ENCODE results near the gene SULF2.

Gene SULF2

GRCh38 chr20:47614703-47615309, 170.5 kb downstream of the SULF2 start:
- Histone ChIP-seq H3K27ac (ENCODE audit: low read depth, low read length) (no peak overlapping the region), H3K9ac (ENCODE audit: low read length in 5 of 5) (no peak overlapping the region), H3K4me1 (ENCODE audit: control insufficient read depth in 5 of 5, insufficient read depth in 5 of 5, low read length in 5 of 5) (peaks cover 0 to 23% (median 6%) of the 10 kb centered on the region in 5 donors), H3K27me3 (ENCODE audit: control insufficient read depth in 5 of 5, insufficient read depth in 4 of 5, low read length in 5 of 5) (no peaks in the 10 kb centered on the region), H3K36me3 (ENCODE audit: control insufficient read depth in 5 of 5, insufficient read depth in 5 of 5, low read length in 5 of 5) (no peaks in the 10 kb centered on the region), H3K9me3 (ENCODE audit: control insufficient read depth in 5 of 5, low read length in 5 of 5) (no peaks in the 10 kb centered on the region), H3K4me3 (ENCODE audit: low read depth in 1 of 5, low read length in 5 of 5) (no peak overlapping the region)

- Histone ChIP-seq H3K4me1 (ENCODE audit: control insufficient read depth in 5 of 5, insufficient read depth in 5 of 5, low read length in 5 of 5) (peaks cover 0 to 29% (median 6%) of the 10 kb centered on the region in 5 donors), H3K9me3 (ENCODE audit: control insufficient read depth in 5 of 5, low read length in 5 of 5) (no peaks in the 10 kb centered on the region), H3K36me3 (ENCODE audit: control insufficient read depth in 5 of 5, insufficient read depth in 5 of 5, low read length in 5 of 5) (no peaks in the 10 kb centered on the region), H3K9ac (ENCODE audit: low read length in 5 of 5) (no peak overlapping the region), H3K4me3 (ENCODE audit: low read depth in 1 of 5, low read length in 5 of 5) (no peak overlapping the region), H3K27ac (ENCODE audit: low read depth, low read length) (no peak overlapping the region), H3K27me3 (ENCODE audit: control insufficient read depth in 5 of 5, insufficient read depth in 4 of 5, low read length in 5 of 5) (no peaks in the 10 kb centered on the region)
Measured at GRCh38 chr20:47612670-47613069, 172.6 kb downstream of the SULF2 start.

- H3K27ac ChIP-seq (ENCODE audit: low read depth, low read length): no peak overlapping the region
- peaks cover 0 to 35% (median 8%) of the 10 kb centered on the region in 5 donors for H3K4me1 ChIP-seq (ENCODE audit: control insufficient read depth in 5 of 5, insufficient read depth in 5 of 5, low read length in 5 of 5)
- no peak overlapping the region for H3K4me3 ChIP-seq (ENCODE audit: low read depth in 1 of 5, low read length in 5 of 5)
- no peaks in the 10 kb centered on the region for H3K9me3 ChIP-seq (ENCODE audit: control insufficient read depth in 5 of 5, low read length in 5 of 5)
- H3K36me3 ChIP-seq (ENCODE audit: control insufficient read depth in 5 of 5, insufficient read depth in 5 of 5, low read length in 5 of 5): no peaks in the 10 kb centered on the region
- no peak overlapping the region for H3K9ac ChIP-seq (ENCODE audit: low read length in 5 of 5)
- H3K27me3 ChIP-seq (ENCODE audit: control insufficient read depth in 5 of 5, insufficient read depth in 4 of 5, low read length in 5 of 5): no peaks in the 10 kb centered on the region
Measured at GRCh38 chr20:47611785-47612184, 173.5 kb downstream of the SULF2 start.

DNA sequence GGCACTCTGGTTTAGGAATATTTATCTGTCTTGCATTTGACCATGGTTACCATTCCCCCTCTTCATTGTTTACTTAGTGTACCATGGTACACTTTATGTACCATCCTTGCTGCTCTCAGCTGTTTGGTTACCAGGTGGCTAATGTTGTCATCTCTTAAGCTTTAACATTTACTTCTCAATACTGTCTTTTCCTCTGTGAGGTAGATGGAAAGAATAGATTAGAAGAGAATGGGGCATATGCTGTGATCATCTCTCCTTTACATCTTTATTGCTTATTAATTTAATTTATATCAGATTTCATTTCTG, 174.4 kb downstream of the SULF2 start:
- Histone ChIP-seq H3K4me1 (ENCODE audit: control insufficient read depth in 5 of 5, insufficient read depth in 5 of 5, low read length in 5 of 5) (peaks cover 0 to 36% (median 8%) of the 10 kb centered on the region in 5 donors), H3K9me3 (ENCODE audit: control insufficient read depth in 5 of 5, low read length in 5 of 5) (no peaks in the 10 kb centered on the region), H3K4me3 (ENCODE audit: low read depth in 1 of 5, low read length in 5 of 5) (no peak overlapping the region), H3K9ac (ENCODE audit: low read length in 5 of 5) (no peak overlapping the region), H3K27me3 (ENCODE audit: control insufficient read depth in 5 of 5, insufficient read depth in 4 of 5, low read length in 5 of 5) (no peaks in the 10 kb centered on the region), H3K27ac (ENCODE audit: low read depth, low read length) (peak overlapping the region; percentile 20), H3K36me3 (ENCODE audit: control insufficient read depth in 5 of 5, insufficient read depth in 5 of 5, low read length in 5 of 5) (no peaks in the 10 kb centered on the region)

- H3K9ac ChIP-seq (ENCODE audit: low read length in 5 of 5): no peak overlapping the region
- H3K4me1 ChIP-seq (ENCODE audit: control insufficient read depth in 5 of 5, insufficient read depth in 5 of 5, low read length in 5 of 5): peaks cover 0 to 36% (median 8%) of the 10 kb centered on the region in 5 donors
- no peaks in the 10 kb centered on the region for H3K36me3 ChIP-seq (ENCODE audit: control insufficient read depth in 5 of 5, insufficient read depth in 5 of 5, low read length in 5 of 5)
- no peaks in the 10 kb centered on the region for H3K27me3 ChIP-seq (ENCODE audit: control insufficient read depth in 5 of 5, insufficient read depth in 4 of 5, low read length in 5 of 5)
- H3K9me3 ChIP-seq (ENCODE audit: control insufficient read depth in 5 of 5, low read length in 5 of 5): no peaks in the 10 kb centered on the region
- peak overlapping the region; percentile 20 for H3K27ac ChIP-seq (ENCODE audit: low read depth, low read length)
- no peak overlapping the region for H3K4me3 ChIP-seq (ENCODE audit: low read depth in 1 of 5, low read length in 5 of 5)
Measured at GRCh38 chr20:47610247-47610944, 174.9 kb downstream of the SULF2 start.

DNA sequence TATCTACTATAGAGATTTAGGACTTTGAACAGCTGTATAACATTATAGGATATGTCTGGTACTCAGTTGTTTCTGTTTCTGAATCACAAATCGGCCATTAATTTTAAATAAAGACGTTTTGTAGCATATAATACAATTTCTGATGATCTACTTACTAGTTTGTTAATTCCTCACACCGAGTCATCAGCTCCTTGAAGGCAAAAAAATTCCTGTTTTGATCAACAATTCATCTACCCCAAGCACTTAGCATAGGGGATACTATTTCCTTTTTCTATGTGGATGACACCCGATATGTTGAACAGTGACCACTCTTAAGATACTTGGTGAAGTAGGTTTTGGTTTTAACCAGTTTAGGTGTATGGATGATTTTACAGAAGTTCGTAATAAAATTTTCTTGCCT, 176.3 kb downstream of the SULF2 start:
- no peak overlapping the region for H3K27ac ChIP-seq (ENCODE audit: low read depth, low read length)
- H3K9me3 ChIP-seq (ENCODE audit: control insufficient read depth in 5 of 5, low read length in 5 of 5): no peaks in the 10 kb centered on the region
- no peak overlapping the region for H3K9ac ChIP-seq (ENCODE audit: low read length in 5 of 5)
- peaks cover 0 to 30% (median 6%) of the 10 kb centered on the region in 5 donors for H3K4me1 ChIP-seq (ENCODE audit: control insufficient read depth in 5 of 5, insufficient read depth in 5 of 5, low read length in 5 of 5)
- H3K36me3 ChIP-seq (ENCODE audit: control insufficient read depth in 5 of 5, insufficient read depth in 5 of 5, low read length in 5 of 5): no peaks in the 10 kb centered on the region
- no peak overlapping the region for H3K4me3 ChIP-seq (ENCODE audit: low read depth in 1 of 5, low read length in 5 of 5)
- H3K27me3 ChIP-seq (ENCODE audit: control insufficient read depth in 5 of 5, insufficient read depth in 4 of 5, low read length in 5 of 5): no peaks in the 10 kb centered on the region
